Osteoblast (primary cell): Measurements from ENCODE around the gene UTP14C. TPM values are rescaled to one million over a fixed set of nuclear protein-coding genes. Genes with fewer than 3 reads are reported as not detected.

Source experiments
- DNase-seq: peaks from one replicate; pipeline ENCODE4 v3.0.0; 2011; ENCODE audit warnings: low spot score, mixed read lengths; ENCODE audit not compliant: insufficient read length; ENCODE audit errors: missing footprints
- H2AFZ ChIP-seq: 2 replicates; pipeline ENCODE4 v1.6.0; 2011; ENCODE audit warnings: mild to moderate bottlenecking, low read length
- H3K27ac ChIP-seq: 2 replicates; pipeline ENCODE4 v1.5.1; 2011; ENCODE audit warnings: mild to moderate bottlenecking, low read depth, low read length, moderate library complexity
- H3K27me3 ChIP-seq: 2 replicates; pipeline ENCODE4 v1.6.0; 2012; ENCODE audit warnings: mild to moderate bottlenecking, control low read depth, inconsistent platforms, low read length, moderate library complexity; ENCODE audit not compliant: insufficient read depth
- H3K36me3 ChIP-seq: 2 replicates; pipeline ENCODE4 v1.5.1; 2011; ENCODE audit warnings: mild to moderate bottlenecking, low read length, control low read depth, moderate library complexity; ENCODE audit not compliant: insufficient read depth
- H3K4me1 ChIP-seq: 2 replicates; pipeline ENCODE4 v1.5.1; 2011; ENCODE audit warnings: mild to moderate bottlenecking, low read length, control low read depth, moderate library complexity; ENCODE audit not compliant: insufficient read depth
- H3K4me2 ChIP-seq: 2 replicates; pipeline ENCODE4 v1.6.0; 2011; ENCODE audit warnings: mild to moderate bottlenecking, low read length; ENCODE audit not compliant: insufficient read depth
- H3K4me3 ChIP-seq: fragments of 200-600 bp; sonication (generic); 3 replicates; pipeline ENCODE4 v1.5.1; 2012; ENCODE audit warnings: mild to moderate bottlenecking, low read length, inconsistent platforms; ENCODE audit not compliant: insufficient read depth
- H3K79me2 ChIP-seq: 2 replicates; pipeline ENCODE4 v1.6.0; 2012; ENCODE audit warnings: mild to moderate bottlenecking, low read length, control low read depth, inconsistent platforms; ENCODE audit not compliant: insufficient read depth
- H3K9me3 ChIP-seq: 2 replicates; pipeline ENCODE4 v1.5.1; 2011; ENCODE audit warnings: low read depth, low read length, control low read depth
- H4K20me1 ChIP-seq: 2 replicates; pipeline ENCODE4 v1.6.0; 2012; ENCODE audit warnings: mild to moderate bottlenecking, low read length, control low read depth; ENCODE audit not compliant: insufficient read depth
- total RNA-seq: library from RNA; depleted of rRNA; stranded (reverse); fragments of >200 nt; gene quantifications from 2 replicates; pipeline ENCODE4 v1.2.3, GENCODE V29; 2012
- TF ChIP-seq, protein P1 (sequence below): IDR thresholded peaks from 2 replicates; pipeline ENCODE4 v1.5.1; 2011; ENCODE audit warnings: mild to moderate bottlenecking, low read depth, low read length, moderate library complexity; ENCODE audit errors: extremely low read depth

The UTP14C gene
- total RNA-seq, 1 donor: 15.9 TPM

DNA sequence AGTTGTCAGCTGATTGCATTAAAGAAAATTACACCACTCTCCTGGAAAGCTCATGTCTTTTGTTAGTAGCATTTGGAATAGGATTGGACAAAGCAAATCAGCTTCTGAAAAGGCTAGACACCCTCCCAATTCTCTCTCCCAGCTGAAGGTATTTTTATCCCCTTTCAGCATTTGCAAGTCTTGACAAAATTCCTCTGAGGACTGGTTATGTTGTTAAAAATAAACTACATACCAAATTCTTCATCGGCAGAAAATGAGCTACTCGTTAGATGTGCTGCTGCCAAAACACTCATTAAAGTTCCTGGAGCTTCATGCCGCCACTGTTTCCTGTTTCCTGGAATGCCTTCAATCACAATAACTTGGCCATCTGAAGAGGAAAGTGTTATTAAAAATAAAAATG lies 37.1 kb downstream of the UTP14C start:
- Histone ChIP-seq H3K27ac (no peak overlapping the region), H3K36me3 (no peaks in the 10 kb centered on the region), H3K4me3 (no peak overlapping the region), H2AFZ (peak overlapping the region; percentile 20), H3K4me1 (peaks cover 3% of the 10 kb centered on the region), H4K20me1 (no peaks in the 10 kb centered on the region), H3K4me2 (peak overlapping the region; percentile 40), H3K9me3 (no peaks in the 10 kb centered on the region), H3K27me3 (no peaks in the 10 kb centered on the region), H3K79me2 (no peaks in the 10 kb centered on the region)
- DNase-seq: peak; percentile 73
- TF ChIP-seq, protein P1, sequence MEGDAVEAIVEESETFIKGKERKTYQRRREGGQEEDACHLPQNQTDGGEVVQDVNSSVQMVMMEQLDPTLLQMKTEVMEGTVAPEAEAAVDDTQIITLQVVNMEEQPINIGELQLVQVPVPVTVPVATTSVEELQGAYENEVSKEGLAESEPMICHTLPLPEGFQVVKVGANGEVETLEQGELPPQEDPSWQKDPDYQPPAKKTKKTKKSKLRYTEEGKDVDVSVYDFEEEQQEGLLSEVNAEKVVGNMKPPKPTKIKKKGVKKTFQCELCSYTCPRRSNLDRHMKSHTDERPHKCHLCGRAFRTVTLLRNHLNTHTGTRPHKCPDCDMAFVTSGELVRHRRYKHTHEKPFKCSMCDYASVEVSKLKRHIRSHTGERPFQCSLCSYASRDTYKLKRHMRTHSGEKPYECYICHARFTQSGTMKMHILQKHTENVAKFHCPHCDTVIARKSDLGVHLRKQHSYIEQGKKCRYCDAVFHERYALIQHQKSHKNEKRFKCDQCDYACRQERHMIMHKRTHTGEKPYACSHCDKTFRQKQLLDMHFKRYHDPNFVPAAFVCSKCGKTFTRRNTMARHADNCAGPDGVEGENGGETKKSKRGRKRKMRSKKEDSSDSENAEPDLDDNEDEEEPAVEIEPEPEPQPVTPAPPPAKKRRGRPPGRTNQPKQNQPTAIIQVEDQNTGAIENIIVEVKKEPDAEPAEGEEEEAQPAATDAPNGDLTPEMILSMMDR: no peak

DNA sequence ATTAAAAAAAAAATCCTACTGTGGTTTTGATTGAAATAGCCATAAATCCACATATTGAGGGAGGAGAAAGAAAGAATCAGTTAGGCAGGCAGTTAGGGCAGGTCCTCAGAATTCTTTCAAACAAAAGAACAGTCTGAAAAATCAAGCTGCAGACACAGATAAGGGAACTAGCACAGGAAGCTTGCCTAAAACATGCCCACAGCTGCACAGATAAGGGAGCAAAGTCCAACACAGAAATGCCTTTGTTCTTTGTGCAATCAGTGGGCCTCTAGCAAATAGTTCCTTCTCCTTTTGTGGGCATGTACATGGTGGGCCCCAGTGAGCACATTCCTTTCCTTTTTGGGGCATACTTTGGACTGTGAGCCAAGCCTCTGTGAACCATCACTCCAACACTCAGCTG lies 42.7 kb downstream of the UTP14C start:
- H3K79me2 ChIP-seq: no peaks in the 10 kb centered on the region
- H4K20me1 ChIP-seq: no peaks in the 10 kb centered on the region
- no peak overlapping the region for H3K27ac ChIP-seq
- no peak overlapping the region for H3K4me3 ChIP-seq
- no peak for DNase-seq
- peaks cover 7% of the 10 kb centered on the region for H3K9me3 ChIP-seq
- H3K27me3 ChIP-seq: no peaks in the 10 kb centered on the region
- H3K4me2 ChIP-seq: no peak overlapping the region
- H3K4me1 ChIP-seq: no peaks in the 10 kb centered on the region
- TF ChIP-seq, protein P1: no peak
- no peaks in the 10 kb centered on the region for H3K36me3 ChIP-seq
- no peak overlapping the region for H2AFZ ChIP-seq

DNA sequence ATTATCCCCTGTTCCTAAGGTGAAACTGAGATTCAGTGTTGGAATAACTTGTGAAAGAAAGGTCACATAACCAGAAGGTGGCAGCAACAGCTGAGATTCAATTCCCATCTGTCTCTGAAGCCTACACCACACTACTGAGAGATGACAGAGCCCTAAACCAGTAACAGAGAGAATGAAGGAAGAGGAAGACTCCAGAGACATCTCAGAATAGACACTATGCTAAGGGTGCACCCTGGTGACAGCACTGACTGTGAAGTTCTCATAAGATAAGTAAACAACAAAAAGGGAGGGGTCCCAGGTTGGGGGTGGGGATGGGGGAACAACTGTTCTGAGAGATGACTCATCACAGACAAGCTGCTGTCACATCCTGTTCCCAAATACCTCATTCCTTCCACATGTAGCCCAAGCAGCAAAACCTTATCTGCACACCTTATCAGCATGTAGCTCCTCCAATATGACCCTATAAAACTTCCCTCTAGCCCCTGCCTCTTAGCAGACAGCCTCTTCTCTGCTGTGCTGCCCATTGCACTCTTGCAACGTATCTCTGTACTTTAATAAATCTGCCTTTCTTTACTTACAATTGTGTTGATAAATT lies 46.5 kb downstream of the UTP14C start:
- Histone ChIP-seq H3K36me3 (no peaks in the 10 kb centered on the region), H3K27ac (no peak overlapping the region), H3K79me2 (no peaks in the 10 kb centered on the region), H2AFZ (no peak overlapping the region), H3K4me3 (no peak overlapping the region), H3K4me2 (no peak overlapping the region), H3K9me3 (peaks cover 7% of the 10 kb centered on the region), H3K4me1 (no peaks in the 10 kb centered on the region), H4K20me1 (no peaks in the 10 kb centered on the region), H3K27me3 (no peaks in the 10 kb centered on the region)
- TF ChIP-seq, protein P1: peak; percentile 22
- DNase-seq: peak; percentile 66

Other genes starting within 250 kb of the UTP14C start
- 3.3 and 3.8 TPM in 2 replicates for gene DHRS12, start 220.5 kb upstream of the UTP14C start, total RNA-seq
- not detected in 2 replicates for gene TMEM272, start 179.5 kb upstream of the UTP14C start, total RNA-seq
- not detected in 2 replicates for gene CCDC70, start 162.7 kb upstream of the UTP14C start, total RNA-seq
- gene ATP7B, start 13.2 kb upstream of the UTP14C start, total RNA-seq: 2.4 and 4.0 TPM in 2 replicates
- gene ALG11, start 12.3 kb upstream of the UTP14C start, total RNA-seq: 22.7 and 23.9 TPM in 2 replicates
- 0.29 and 0.36 TPM in 2 replicates for gene NEK5, start 104.4 kb downstream of the UTP14C start, total RNA-seq
- 6.5 and 8.0 TPM in 2 replicates for gene NEK3, start 134.9 kb downstream of the UTP14C start, total RNA-seq